Ishikawa (cell line): ENCODE results near the gene UBE2O.

ENCODE experiments used
- CEBPB ChIP-seq: IDR thresholded peaks from 2 replicates; pipeline ENCODE4 v1.6.1; 2012
- CREB1 ChIP-seq: IDR thresholded peaks from 2 replicates; pipeline ENCODE4 v1.6.1; 2012; ENCODE audit warnings: low read depth
- EGR1 ChIP-seq: IDR thresholded peaks from 2 replicates; pipeline ENCODE4 v1.6.1; 2012
- EP300 ChIP-seq: IDR thresholded peaks from 2 replicates; pipeline ENCODE4 v1.6.1; 2012; ENCODE audit warnings: borderline replicate concordance
- FOXM1 ChIP-seq: IDR thresholded peaks from 2 replicates; pipeline ENCODE4 v1.6.1; 2012; ENCODE audit warnings: low read depth, borderline replicate concordance
- MAX ChIP-seq: IDR thresholded peaks from 2 replicates; pipeline ENCODE4 v1.6.1; 2012
- NFIC ChIP-seq: IDR thresholded peaks from 2 replicates; pipeline ENCODE4 v1.6.1; 2012
- RAD21 ChIP-seq: IDR thresholded peaks from 2 replicates; pipeline ENCODE4 v1.6.1; 2012; ENCODE audit warnings: low read depth
- REST ChIP-seq: IDR thresholded peaks from 2 replicates; pipeline ENCODE4 v1.6.1; 2012; ENCODE audit warnings: low read depth, mild to moderate bottlenecking
- TAF1 ChIP-seq: IDR thresholded peaks from 2 replicates; pipeline ENCODE4 v1.6.1; 2012; ENCODE audit warnings: low read depth, mild to moderate bottlenecking
- TCF12 ChIP-seq: IDR thresholded peaks from 2 replicates; pipeline ENCODE4 v1.6.1; 2012; ENCODE audit warnings: low read depth
- TEAD4 ChIP-seq: IDR thresholded peaks from 2 replicates; pipeline ENCODE4 v1.6.1; 2012
- YY1 ChIP-seq: IDR thresholded peaks from 2 replicates; pipeline ENCODE4 v1.6.1; 2012; ENCODE audit warnings: low read depth
- ZBTB7A ChIP-seq: IDR thresholded peaks from 2 replicates; pipeline ENCODE4 v1.6.1; 2012; ENCODE audit warnings: low read depth
- TF ChIP-seq, protein P1 (sequence below): IDR thresholded peaks from 2 replicates; pipeline ENCODE4 v1.6.1; 2012

Gene UBE2O

DNA sequence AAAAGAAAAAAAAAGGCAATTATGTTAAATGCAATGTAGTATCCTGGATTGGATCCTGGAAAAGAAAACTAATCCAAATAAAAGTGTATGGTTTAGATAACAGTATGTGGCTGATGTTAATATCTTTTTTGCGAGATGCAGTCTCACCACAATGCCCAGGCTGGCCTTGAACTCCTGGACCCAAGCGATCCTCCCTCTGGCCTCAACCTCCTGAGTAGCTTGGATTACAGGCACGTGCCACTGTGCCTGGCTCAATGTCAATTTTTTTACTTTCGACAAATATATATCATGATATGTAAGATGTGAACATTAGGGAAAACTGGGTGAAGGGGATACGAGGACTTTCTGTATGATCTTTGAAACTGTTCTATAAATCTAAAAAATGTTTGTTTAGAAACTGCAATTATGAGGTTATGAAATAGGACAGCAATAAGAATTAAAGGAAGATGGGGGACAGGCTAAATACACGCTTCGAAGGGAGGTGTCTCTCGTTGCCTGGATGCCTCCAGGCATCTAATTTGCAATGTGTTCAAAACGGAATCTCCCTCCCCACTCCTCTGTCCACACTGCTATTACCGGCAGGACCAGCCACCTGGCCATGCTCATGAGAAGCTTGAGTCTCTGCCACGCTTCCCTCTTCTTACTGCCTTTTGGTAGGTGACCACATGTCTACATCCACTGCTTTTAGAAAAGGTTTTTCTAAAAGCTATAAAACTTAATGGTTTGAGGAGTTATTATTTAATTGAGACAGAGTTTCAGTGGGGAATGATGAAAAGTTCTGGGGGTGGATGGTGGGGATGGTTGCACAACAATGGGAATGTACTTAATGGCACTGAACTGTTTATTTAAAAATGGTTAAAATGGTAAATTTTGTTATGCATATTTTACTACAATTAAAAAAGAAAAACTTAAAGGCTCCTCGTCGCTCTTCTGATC lies 15.2 kb downstream of the UBE2O start:
- TF ChIP-seq TEAD4 (no peak), TAF1 (no peak), CEBPB (no peak), FOXM1 (no peak), ZBTB7A (no peak), CREB1 (no peak), MAX (no peak), TCF12 (no peak), YY1 (no peak), EGR1 (no peak)

GRCh38 chr17:76435751-76436150 lies 17.2 kb downstream of the UBE2O start:
- no peak for TF ChIP-seq RAD21
- TF ChIP-seq EGR1: no peak
- no peak for TF ChIP-seq YY1
- no peak for TF ChIP-seq MAX
- TF ChIP-seq CEBPB: no peak
- no peak for TF ChIP-seq TCF12
- no peak for TF ChIP-seq TAF1
- TF ChIP-seq TEAD4: no peak
- TF ChIP-seq FOXM1: no peak
- no peak for TF ChIP-seq NFIC

GRCh38 chr17:76434870-76435269 lies 18.1 kb downstream of the UBE2O start:
- TF ChIP-seq TCF12 (no peak), CEBPB (no peak), YY1 (no peak), EGR1 (no peak), TEAD4 (no peak), NFIC (no peak), RAD21 (no peak), MAX (no peak), ZBTB7A (no peak), CREB1 (no peak), FOXM1 (no peak), TAF1 (no peak), REST (no peak), EP300 (no peak)
- TF ChIP-seq, protein P1, sequence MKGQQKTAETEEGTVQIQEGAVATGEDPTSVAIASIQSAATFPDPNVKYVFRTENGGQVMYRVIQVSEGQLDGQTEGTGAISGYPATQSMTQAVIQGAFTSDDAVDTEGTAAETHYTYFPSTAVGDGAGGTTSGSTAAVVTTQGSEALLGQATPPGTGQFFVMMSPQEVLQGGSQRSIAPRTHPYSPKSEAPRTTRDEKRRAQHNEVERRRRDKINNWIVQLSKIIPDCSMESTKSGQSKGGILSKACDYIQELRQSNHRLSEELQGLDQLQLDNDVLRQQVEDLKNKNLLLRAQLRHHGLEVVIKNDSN: no peak

DNA sequence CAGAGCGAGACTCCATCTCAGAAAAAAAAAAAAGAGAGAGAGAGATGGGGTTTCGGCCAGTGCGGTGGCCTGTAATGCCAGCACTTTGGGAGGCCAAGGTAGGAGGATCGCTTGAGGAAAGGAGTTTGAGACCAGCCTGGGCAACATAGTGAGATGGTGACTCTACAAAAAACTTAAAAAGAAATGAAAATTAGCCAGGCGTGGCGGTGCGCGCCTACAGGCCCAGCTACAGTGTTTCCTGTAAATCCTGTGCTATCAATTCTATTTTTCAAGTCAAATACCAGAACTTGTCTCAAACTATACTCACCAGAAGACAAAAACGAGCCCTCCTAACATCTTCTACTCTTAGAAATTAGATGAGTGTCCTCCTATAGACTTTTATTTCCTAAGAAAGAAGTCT lies 19.3 kb downstream of the UBE2O start:
- TF ChIP-seq TAF1 (no peak), RAD21 (no peak), CEBPB (no peak), CREB1 (no peak), ZBTB7A (no peak), EP300 (no peak), NFIC (no peak), TEAD4 (no peak), FOXM1 (no peak), REST (no peak)
- TF ChIP-seq, protein P1: no peak

GRCh38 chr17:76432712-76433336 lies 20.1 kb downstream of the UBE2O start:
- TF ChIP-seq RAD21 (no peak), YY1 (no peak), EGR1 (no peak), FOXM1 (no peak), MAX (no peak), TEAD4 (no peak)
- TF ChIP-seq, protein P1: no peak
